Activated naive CD8-positive, alpha-beta T cell treated with anti-CD3 and anti-CD28 coated beads, Interleukin-2, amount 50 U/mL, for 16 hours (primary cell): ENCODE measurements around the gene PDGFRA.
"Not testable (repeated sequence)": the region's sequence is repeated elsewhere in the genome, so short reads cannot be mapped to it uniquely, and the experiment has no call there.

Source experiments
- DNase-seq: peaks from one replicate; pipeline ENCODE4 v3.0.0-alpha.2; 2020; ENCODE audit warnings: low read depth, low spot score

PDGFRA gene

GRCh38 chr4:54318904-54319303, 89.8 kb downstream of the PDGFRA start:
- DNase-seq: no peak

- DNase-seq: no peak
Measured at GRCh38 chr4:54320826-54321685, 92.0 kb downstream of the PDGFRA start.

GRCh38 chr4:54322818-54323417, 93.8 kb downstream of the PDGFRA start:
- no peak for DNase-seq

- DNase-seq: no peak
Measured at GRCh38 chr4:54330896-54331295, 101.8 kb downstream of the PDGFRA start.

DNA sequence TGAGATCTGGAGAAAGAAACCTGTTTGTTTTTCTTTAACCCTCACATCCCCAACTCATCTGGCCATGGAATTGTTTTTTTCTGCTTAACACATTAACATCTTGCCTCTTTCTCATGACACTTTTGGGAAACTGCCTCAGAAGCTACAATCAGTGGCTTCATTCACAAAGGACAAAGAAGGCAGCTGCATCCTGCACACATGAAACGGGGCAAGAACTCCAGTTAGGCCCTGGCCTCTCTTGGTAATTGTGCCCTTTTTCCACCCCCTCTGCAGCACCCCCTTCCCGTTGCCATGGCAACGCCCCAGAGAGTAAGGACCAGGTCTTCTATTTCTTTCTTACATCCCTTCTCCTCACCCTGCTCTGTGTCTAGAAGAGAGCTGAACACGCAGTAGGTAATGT, 103.4 kb downstream of the PDGFRA start:
- DNase-seq: no peak

DNA sequence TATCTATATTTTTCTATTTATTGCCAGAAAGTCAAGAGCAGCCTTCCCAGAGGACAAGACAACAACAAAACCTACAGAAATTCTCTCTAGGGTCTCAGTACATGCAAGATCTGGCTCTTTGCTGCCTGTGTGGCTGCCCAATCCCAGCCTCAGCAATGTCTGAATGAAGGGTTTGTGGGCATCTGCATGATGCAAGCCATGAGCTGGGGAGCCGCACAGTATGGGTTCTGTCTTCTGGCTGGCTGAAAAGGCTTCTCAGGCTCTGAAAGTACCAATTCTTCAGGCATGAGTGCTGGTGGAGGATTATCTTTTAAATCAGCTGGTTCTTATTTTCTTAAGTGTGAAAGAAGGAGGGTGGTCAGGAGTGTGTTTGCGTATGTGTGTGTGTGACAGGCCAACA, 104.6 kb downstream of the PDGFRA start:
- no peak for DNase-seq

DNA sequence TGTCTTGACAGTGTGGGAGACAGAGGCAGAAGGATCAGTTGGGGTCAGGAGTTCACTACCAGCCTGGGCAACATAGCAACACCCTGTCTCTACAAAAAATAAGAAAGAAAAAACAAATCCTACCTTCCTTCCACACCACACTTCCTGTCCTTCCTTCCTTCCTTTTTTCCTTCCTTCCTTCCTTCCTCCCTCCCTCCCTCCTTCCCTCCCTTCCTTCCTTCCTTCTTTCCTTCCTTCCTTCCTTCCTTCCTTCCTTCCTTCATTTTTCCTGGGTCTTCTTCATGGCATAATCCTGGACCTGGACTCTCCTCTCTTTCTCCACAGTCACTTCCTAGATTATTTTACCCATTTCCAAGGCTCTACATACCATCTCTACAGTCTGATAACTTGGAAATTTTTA, 105.7 kb downstream of the PDGFRA start:
- not testable (repeated sequence) for DNase-seq

GRCh38 chr4:54337009-54337408, 107.9 kb downstream of the PDGFRA start:
- no peak for DNase-seq

DNA sequence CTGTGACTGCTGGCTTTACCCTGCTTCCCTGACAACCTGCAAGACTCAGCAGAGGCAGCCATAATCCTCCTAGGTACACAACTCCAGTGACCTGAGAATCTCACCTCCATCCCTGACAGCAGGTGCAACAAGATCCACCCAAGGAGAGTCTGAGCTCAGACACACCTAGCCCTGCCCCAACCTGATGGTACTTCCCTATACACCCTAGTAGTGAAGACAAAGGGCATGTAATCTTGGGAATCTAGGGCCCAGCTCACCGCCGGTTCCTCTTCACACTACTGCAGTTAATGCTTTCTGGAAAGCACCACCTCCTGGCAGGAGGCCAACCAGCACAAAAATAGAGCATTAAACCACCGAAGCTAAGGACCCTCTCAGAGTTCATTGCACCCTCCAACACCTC, 113.0 kb downstream of the PDGFRA start:
- DNase-seq: not testable (repeated sequence)
